A549 (cell line): Measurements from ENCODE around the gene LETM1. TPM values are rescaled to one million over a fixed set of nuclear protein-coding genes. Genes with fewer than 3 reads are reported as not detected.

ENCODE experiments used
- ATAC-seq, 2 experiments: fragments of 200-7000 bp in 1 of 2; fragments of >200 bp in 1 of 2; cut with Nextera tagmentation in 1 of 2; cut with Tn5 transposase in 1 of 2; 3 replicates each; pipeline versions ENCODE4 v1.8.0 to v1.9.1; 2018 to 2020; ENCODE audit warnings: mild to moderate bottlenecking in 1 of 2, moderate library complexity in 1 of 2
- CTCF ChIA-PET: fragments of 300-600 bp; sonication (Branson Sonifier 250); formaldehyde crosslinking; extraction: SDS; loops from one replicate; lab custom pipeline; 2021; ENCODE audit warnings: antibody characterized with exemption, inconsistent platforms; lab: Yijun Ruan, JAX
- POLR2A ChIA-PET: fragments of 350-600 bp; formaldehyde crosslinking; extraction: SDS; loops from one replicate; lab custom pipeline; 2021; ENCODE audit warnings: antibody characterized with exemption, inconsistent platforms; lab: Yijun Ruan, JAX
- DNase-seq, 2 experiments: peaks; one replicate each; pipeline versions ENCODE4 v3.0.0 to v3.0.0-alpha.2; 2011 to 2016; ENCODE audit warnings: low read depth in 1 of 2, low spot score in 1 of 2
- FAIRE-seq: peaks from 2 replicates; lab custom pipeline; 2011; peaks lifted over from hg19 to GRCh38; lab: Jason Lieb, UNC
- H3K27ac ChIP-seq, 2 experiments: fragments of >200 bp; sonication (Bioruptor Twin); formaldehyde crosslinking; 3 replicates each; pipeline ENCODE4 v1.5.1; 2016 to 2017
- H3K4me1 ChIP-seq: fragments of >200 bp; sonication (Bioruptor Twin); formaldehyde crosslinking; 3 replicates; pipeline ENCODE4 v1.6.1; 2016
- H3K4me2 ChIP-seq: fragments of >200 bp; sonication (Bioruptor Twin); formaldehyde crosslinking; 3 replicates; pipeline ENCODE4 v1.6.1; 2016
- H3K4me3 ChIP-seq: fragments of >200 bp; sonication (Bioruptor Twin); formaldehyde crosslinking; 3 replicates; pipeline ENCODE4 v1.5.1; 2016
- H3K9me3 ChIP-seq: fragments of >200 bp; sonication (Bioruptor Twin); formaldehyde crosslinking; 3 replicates; pipeline ENCODE4 v1.6.1; 2016
- BHLHE40 ChIP-seq: IDR thresholded peaks from 2 replicates; pipeline ENCODE4 v1.6.1; 2012; ENCODE audit warnings: low read depth, low read length, inconsistent platforms
- CEBPB ChIP-seq, 2 experiments: fragments of >200 bp in 1 of 2; sonication (Bioruptor Twin) in 1 of 2; formaldehyde crosslinking in 1 of 2; IDR thresholded peaks; 2 replicates each; pipeline ENCODE4 v1.6.1; 2012 to 2016
- CHD4 ChIP-seq: fragments of 200-600 bp; sonication (generic); IDR thresholded peaks from 2 replicates; pipeline ENCODE4 v1.6.1; 2016; ENCODE audit warnings: antibody characterized with exemption, mild to moderate bottlenecking, borderline replicate concordance
- E2F6 ChIP-seq: IDR thresholded peaks from 2 replicates; pipeline ENCODE4 v1.6.1; 2012; ENCODE audit warnings: low read depth, borderline replicate concordance
- EHMT2 ChIP-seq: fragments of 200-600 bp; sonication (generic); IDR thresholded peaks from 2 replicates; pipeline ENCODE4 v1.6.1; 2016; ENCODE audit warnings: antibody characterized with exemption, low read depth, mild to moderate bottlenecking, moderate library complexity
- FOSB ChIP-seq: fragments of 250-450 bp; sonication (Bioruptor Pico); IDR thresholded peaks from 2 replicates; pipeline ENCODE4 v1.5.0; 2020; ENCODE audit warnings: mild to moderate bottlenecking, moderate library complexity
- FOSL2 ChIP-seq, 2 experiments: fragments of 450-650 bp in 1 of 2; fragments of >200 bp in 1 of 2; sonication (Bioruptor Twin) in 1 of 2; formaldehyde crosslinking; IDR thresholded peaks; 2 replicates each; pipeline versions ENCODE4 v1.5.0 to v1.6.1; 2016 to 2020; ENCODE audit warnings: mild to moderate bottlenecking in 1 of 2, moderate library complexity in 1 of 2
- GATA3 ChIP-seq: IDR thresholded peaks from 2 replicates; pipeline ENCODE4 v1.6.1; 2012; ENCODE audit warnings: borderline replicate concordance
- HOXA7 ChIP-seq: fragments of 250-450 bp; sonication (Bioruptor Pico); IDR thresholded peaks from 2 replicates; pipeline ENCODE4 v1.5.0; 2020; ENCODE audit warnings: mild to moderate bottlenecking, moderate library complexity
- HOXB5 ChIP-seq: fragments of 250-450 bp; sonication (Bioruptor Pico); IDR thresholded peaks from 2 replicates; pipeline ENCODE4 v1.5.0; 2020; ENCODE audit warnings: mild to moderate bottlenecking, moderate library complexity
- JUN ChIP-seq, 2 experiments: fragments of >200 bp; sonication (Bioruptor Twin); formaldehyde crosslinking; IDR thresholded peaks; 2 replicates in 1 of 2; 3 replicates in 1 of 2; pipeline ENCODE4 v1.6.1; 2016 to 2017
- MYC ChIP-seq: IDR thresholded peaks from 2 replicates; pipeline ENCODE4 v1.6.1; 2012; ENCODE audit warnings: mild to moderate bottlenecking, inconsistent platforms, low read length, improper control_type of control experiment, borderline replicate concordance
- NFE2L2 ChIP-seq: fragments of 150-350 bp; conservative IDR thresholded peaks from 2 replicates; pipeline ENCODE4 v1.6.1; 2014; ENCODE audit warnings: low read length
- NR3C1 ChIP-seq: fragments of >200 bp; sonication (Bioruptor Twin); formaldehyde crosslinking; IDR thresholded peaks from 3 replicates; pipeline ENCODE4 v1.6.1; 2017
- PHF8 ChIP-seq: fragments of 200-600 bp; sonication (generic); IDR thresholded peaks from 2 replicates; pipeline ENCODE4 v1.6.1; 2016; ENCODE audit warnings: low read depth, mild to moderate bottlenecking, antibody characterized with exemption, moderate library complexity, borderline replicate concordance
- RFX5 ChIP-seq: fragments of 450-650 bp; IDR thresholded peaks from 2 replicates; pipeline ENCODE4 v1.7.1; 2014; ENCODE audit warnings: antibody characterized with exemption, mild to moderate bottlenecking, moderate library complexity
- SMC3 ChIP-seq: fragments of >200 bp; sonication (Bioruptor Twin); formaldehyde crosslinking; IDR thresholded peaks from 3 replicates; pipeline ENCODE4 v1.6.1; 2018; ENCODE audit warnings: inconsistent platforms
- SREBF2 ChIP-seq: fragments of 450-650 bp; IDR thresholded peaks from 2 replicates; pipeline ENCODE4 v1.6.1; 2014; ENCODE audit warnings: mild to moderate bottlenecking, moderate library complexity
- TFCP2L1 ChIP-seq: fragments of 250-450 bp; sonication (Bioruptor Pico); IDR thresholded peaks from 2 replicates; pipeline ENCODE4 v1.5.0; 2021; ENCODE audit warnings: mild to moderate bottlenecking
- TP53 ChIP-seq: fragments of 250-450 bp; sonication (Bioruptor Pico); IDR thresholded peaks from 2 replicates; pipeline ENCODE4 v1.5.0; 2021; ENCODE audit warnings: mild to moderate bottlenecking, moderate library complexity
- ZNF302 ChIP-seq: fragments of 250-450 bp; sonication (Bioruptor Pico); IDR thresholded peaks from 2 replicates; pipeline ENCODE4 v1.9.0; 2021; ENCODE audit warnings: inconsistent platforms, mild to moderate bottlenecking, moderate library complexity
- ZSCAN20 ChIP-seq: fragments of 250-450 bp; sonication (Bioruptor Pico); IDR thresholded peaks from 2 replicates; pipeline ENCODE4 v1.8.0; 2022; ENCODE audit warnings: mild to moderate bottlenecking, moderate library complexity
- WGBS: methylation state at CpG from one replicate; pipeline ENCODE4 v1.1.6; 2017; ENCODE audit errors: missing lambda C conversion rate; 5-methylcytosine and 5-hydroxymethylcytosine counted together
- polyA plus RNA-seq, 4 experiments: library from polyadenylated mRNA; depleted of rRNA in 3 of 4; stranded (reverse); fragments of >200 nt; fragmentation: RNase III in 1 of 4; extraction: RNeasy Plus Mini Kit Qiagen cat#74134 plus additional on column Dnase treatment in 1 of 4; gene quantifications; 2 replicates in 3 of 4; 3 replicates in 1 of 4; pipeline ENCODE4 v1.2.3, GENCODE V29; 2011 to 2017
- TF ChIP-seq, protein P1 (sequence below): fragments of 250-450 bp; sonication (Bioruptor Pico); IDR thresholded peaks from 2 replicates; pipeline ENCODE4 v1.5.0; 2021; ENCODE audit warnings: mild to moderate bottlenecking, moderate library complexity, borderline replicate concordance
- TF ChIP-seq, protein P2 (sequence below): fragments of >200 bp; sonication (Bioruptor Twin); formaldehyde crosslinking; IDR thresholded peaks from 3 replicates; pipeline ENCODE4 v1.5.1; 2016
- TF ChIP-seq, protein P3 (sequence below): fragments of 150-350 bp; IDR thresholded peaks from 2 replicates; pipeline ENCODE4 v1.6.1; 2014; ENCODE audit warnings: low read depth, mild to moderate bottlenecking, low read length

Gene LETM1
- polyA plus RNA-seq, 2 of the 4 experiments (the other 2 are of a cell fraction), result 18.6 to 29.6 TPM

DNA sequence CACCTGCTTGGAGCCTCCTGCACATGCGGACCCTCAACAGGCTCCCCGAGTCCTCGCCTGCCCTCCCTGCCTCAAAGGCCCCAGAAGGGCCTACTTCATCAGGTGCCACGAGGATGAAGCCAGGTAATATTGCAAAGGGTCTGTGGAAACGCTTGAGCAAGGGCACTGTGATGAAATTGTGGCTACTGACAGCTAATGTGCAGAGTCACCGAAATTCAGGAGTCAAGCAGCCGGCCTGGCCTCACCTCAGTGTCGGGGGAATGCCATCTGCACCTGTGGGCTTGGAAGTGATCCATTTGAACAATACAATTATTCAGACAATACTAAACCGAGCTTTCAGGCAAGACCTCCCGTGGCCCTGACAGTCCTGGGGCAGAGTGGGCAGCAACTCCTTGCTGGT lies 66.0 kb downstream of the LETM1 start:
- ChIA-PET POLR2A (no interaction called here), CTCF (interaction anchor here (2.0 to 4.9 kb wide), 2 partner anchors 19 to 41 kb away, joined by 8 to 23 read pairs; no protein-coding TSS in a partner anchor)
- WGBS, result 76% methylated on average over 7 of the region's 10 CpGs
- H3K4me1 ChIP-seq, result peaks cover 5% of the 10 kb centered on the region; the same call in 2 of the 3 replicates
- H3K4me2 ChIP-seq, result no peak overlapping the region
- no peak overlapping the region for H3K27ac ChIP-seq
- no peak overlapping the region for H3K4me3 ChIP-seq
- DNase-seq (no peak), ATAC-seq (no peak), FAIRE-seq (no peak)
- no peak for TF ChIP-seq GATA3
- no peak for TF ChIP-seq SMC3
- TF ChIP-seq CHD4, result no peak
- no peak for TF ChIP-seq EHMT2
- TF ChIP-seq ZSCAN20 (CRISPR knock-in tag), result no peak
- no peak for TF ChIP-seq HOXB5 (CRISPR knock-in tag)
- no peak for TF ChIP-seq MYC
- no peak for TF ChIP-seq NFE2L2
- TF ChIP-seq RFX5, result no peak
- TF ChIP-seq PHF8, result no peak
- TF ChIP-seq SREBF2, result no peak
- no peak for TF ChIP-seq FOSB (CRISPR knock-in tag)
- no peak for TF ChIP-seq ZNF302 (CRISPR knock-in tag)
- TF ChIP-seq E2F6, result no peak
- no peak for TF ChIP-seq FOSL2 (IDR thresholded peaks at IDR 0.05)
- no peak for TF ChIP-seq FOSL2 (CRISPR knock-in tag; IDR thresholded peaks at IDR 0.05)
- TF ChIP-seq CEBPB (IDR thresholded peaks at IDR 0.05), result no peak
- TF ChIP-seq, protein P1, sequence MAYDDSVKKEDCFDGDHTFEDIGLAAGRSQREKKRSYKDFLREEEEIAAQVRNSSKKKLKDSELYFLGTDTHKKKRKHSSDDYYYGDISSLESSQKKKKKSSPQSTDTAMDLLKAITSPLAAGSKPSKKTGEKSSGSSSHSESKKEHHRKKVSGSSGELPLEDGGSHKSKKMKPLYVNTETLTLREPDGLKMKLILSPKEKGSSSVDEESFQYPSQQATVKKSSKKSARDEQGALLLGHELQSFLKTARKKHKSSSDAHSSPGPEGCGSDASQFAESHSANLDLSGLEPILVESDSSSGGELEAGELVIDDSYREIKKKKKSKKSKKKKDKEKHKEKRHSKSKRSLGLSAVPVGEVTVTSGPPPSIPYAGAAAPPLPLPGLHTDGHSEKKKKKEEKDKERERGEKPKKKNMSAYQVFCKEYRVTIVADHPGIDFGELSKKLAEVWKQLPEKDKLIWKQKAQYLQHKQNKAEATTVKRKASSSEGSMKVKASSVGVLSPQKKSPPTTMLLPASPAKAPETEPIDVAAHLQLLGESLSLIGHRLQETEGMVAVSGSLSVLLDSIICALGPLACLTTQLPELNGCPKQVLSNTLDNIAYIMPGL (CRISPR knock-in tag), result no peak
- no peaks in the 10 kb centered on the region for H3K9me3 ChIP-seq

DNA sequence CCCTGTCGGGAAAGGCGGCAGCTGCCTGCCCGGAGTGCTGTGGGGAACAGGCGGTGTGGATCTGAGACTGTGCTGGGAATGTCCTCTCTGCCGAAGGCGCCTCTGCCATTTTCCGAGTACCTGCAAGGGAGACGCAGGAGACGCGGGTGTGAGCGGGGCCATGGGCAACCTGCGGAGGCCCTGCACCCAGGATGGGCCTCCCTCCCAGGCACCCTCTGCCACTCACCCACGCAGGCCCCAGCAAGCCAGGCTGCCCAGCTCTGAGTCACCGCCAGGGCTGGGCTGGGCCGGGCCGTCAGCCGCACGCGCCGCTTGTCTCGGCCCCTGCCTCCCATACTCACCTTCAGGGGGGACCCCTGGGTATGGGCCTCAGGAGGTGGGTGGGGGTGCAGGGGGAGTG lies 66.4 kb downstream of the LETM1 start:
- FAIRE-seq, result no peak
- 84% methylated on average over 16 of the region's 21 CpGs for WGBS
- H3K27ac ChIP-seq, result no peak overlapping the region
- DNase-seq, result no peak
- no peak for ATAC-seq
- H3K4me1 ChIP-seq, result 0 out of 3 replicates have a peak, but pooled peaks cover 3% of the 10 kb centered on the region
- CTCF ChIA-PET, result interaction anchor here (0.6 to 4.9 kb wide), 4 partner anchors 13 to 102 kb away, joined by 3 to 23 read pairs (median 7); no protein-coding TSS in a partner anchor
- H3K4me3 ChIP-seq, result no peak overlapping the region
- no peak overlapping the region for H3K4me2 ChIP-seq
- H3K9me3 ChIP-seq, result no peaks in the 10 kb centered on the region
- POLR2A ChIA-PET, result no interaction called here
- no peak for TF ChIP-seq NR3C1

GRCh38 chr4:1788254-1788973 lies 67.5 kb downstream of the LETM1 start:
- H3K4me2 ChIP-seq, result no peak overlapping the region
- no peak for DNase-seq
- ATAC-seq, result no peak
- 42% methylated on average over 8 of the region's 13 CpGs for WGBS
- 0 out of 3 replicates have a peak, but pooled peaks cover 3% of the 10 kb centered on the region for H3K4me1 ChIP-seq
- TF ChIP-seq TFCP2L1 (CRISPR knock-in tag) (no peak), BHLHE40 (no peak), FOSB (CRISPR knock-in tag) (no peak), SREBF2 (no peak), HOXA7 (CRISPR knock-in tag) (no peak), TP53 (CRISPR knock-in tag) (no peak), SMC3 (no peak), JUN (IDR thresholded peaks at IDR 0.05) (no peak), ZSCAN20 (CRISPR knock-in tag) (no peak)
- TF ChIP-seq, protein P2, sequence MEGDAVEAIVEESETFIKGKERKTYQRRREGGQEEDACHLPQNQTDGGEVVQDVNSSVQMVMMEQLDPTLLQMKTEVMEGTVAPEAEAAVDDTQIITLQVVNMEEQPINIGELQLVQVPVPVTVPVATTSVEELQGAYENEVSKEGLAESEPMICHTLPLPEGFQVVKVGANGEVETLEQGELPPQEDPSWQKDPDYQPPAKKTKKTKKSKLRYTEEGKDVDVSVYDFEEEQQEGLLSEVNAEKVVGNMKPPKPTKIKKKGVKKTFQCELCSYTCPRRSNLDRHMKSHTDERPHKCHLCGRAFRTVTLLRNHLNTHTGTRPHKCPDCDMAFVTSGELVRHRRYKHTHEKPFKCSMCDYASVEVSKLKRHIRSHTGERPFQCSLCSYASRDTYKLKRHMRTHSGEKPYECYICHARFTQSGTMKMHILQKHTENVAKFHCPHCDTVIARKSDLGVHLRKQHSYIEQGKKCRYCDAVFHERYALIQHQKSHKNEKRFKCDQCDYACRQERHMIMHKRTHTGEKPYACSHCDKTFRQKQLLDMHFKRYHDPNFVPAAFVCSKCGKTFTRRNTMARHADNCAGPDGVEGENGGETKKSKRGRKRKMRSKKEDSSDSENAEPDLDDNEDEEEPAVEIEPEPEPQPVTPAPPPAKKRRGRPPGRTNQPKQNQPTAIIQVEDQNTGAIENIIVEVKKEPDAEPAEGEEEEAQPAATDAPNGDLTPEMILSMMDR, result no peak
- TF ChIP-seq, protein P3, sequence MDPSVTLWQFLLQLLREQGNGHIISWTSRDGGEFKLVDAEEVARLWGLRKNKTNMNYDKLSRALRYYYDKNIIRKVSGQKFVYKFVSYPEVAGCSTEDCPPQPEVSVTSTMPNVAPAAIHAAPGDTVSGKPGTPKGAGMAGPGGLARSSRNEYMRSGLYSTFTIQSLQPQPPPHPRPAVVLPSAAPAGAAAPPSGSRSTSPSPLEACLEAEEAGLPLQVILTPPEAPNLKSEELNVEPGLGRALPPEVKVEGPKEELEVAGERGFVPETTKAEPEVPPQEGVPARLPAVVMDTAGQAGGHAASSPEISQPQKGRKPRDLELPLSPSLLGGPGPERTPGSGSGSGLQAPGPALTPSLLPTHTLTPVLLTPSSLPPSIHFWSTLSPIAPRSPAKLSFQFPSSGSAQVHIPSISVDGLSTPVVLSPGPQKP, result no peak
- H3K9me3 ChIP-seq, result no peaks in the 10 kb centered on the region
- ChIA-PET POLR2A (no interaction called here), CTCF (interaction anchor here (1.6 to 4.9 kb wide), 2 partner anchors 11 to 40 kb away, joined by 6 to 23 read pairs; no protein-coding TSS in a partner anchor)
- no peak overlapping the region for H3K4me3 ChIP-seq
- no peak overlapping the region for H3K27ac ChIP-seq
- FAIRE-seq, result no peak
